Activated B cell treated with CpG ODN at 0.5 μM for 24 hours (primary cell): ENCODE results near the gene CEP164. TPM values are rescaled to one million over a fixed set of nuclear protein-coding genes. Genes with fewer than 3 reads are reported as not detected.

ENCODE experiments used
- ATAC-seq: fragments of 200-7000 bp; cut with Tn5 transposase; one replicate; pipeline ENCODE4 v1.10.0; 2021; ENCODE audit warnings: low read depth, mild to moderate bottlenecking, moderate library complexity
- CTCF ChIA-PET: fragments of 350-600 bp; sonication (Branson Sonifier 250); formaldehyde crosslinking; loops from one replicate; lab custom pipeline; 2021; ENCODE audit warnings: antibody characterized with exemption; lab: Charles Lee
- POLR2A ChIA-PET: fragments of 350-600 bp; sonication (Branson Sonifier 250); formaldehyde crosslinking; loops from one replicate; lab custom pipeline; 2021; ENCODE audit warnings: antibody characterized with exemption; lab: Charles Lee
- DNase-seq: peaks from one replicate; pipeline ENCODE4 v3.0.0; 2022
- H3K27ac Mint-ChIP-seq: one replicate; pipeline ENCODE4 v1.8.0; 2020; ENCODE audit warnings: mixed read lengths
- H3K27me3 Mint-ChIP-seq: one replicate; pipeline ENCODE4 v1.8.0; 2021; ENCODE audit warnings: mixed read lengths
- H3K36me3 Mint-ChIP-seq: one replicate; pipeline ENCODE4 v1.8.0; 2021; ENCODE audit warnings: low read depth, mixed read lengths
- H3K4me1 Mint-ChIP-seq: one replicate; pipeline ENCODE4 v1.8.0; 2021; ENCODE audit warnings: mixed read lengths
- H3K4me3 Mint-ChIP-seq: one replicate; pipeline ENCODE4 v1.8.0; 2020; ENCODE audit warnings: mild to moderate bottlenecking, mixed read lengths
- H3K9me3 Mint-ChIP-seq: one replicate; pipeline ENCODE4 v1.8.0; 2020; ENCODE audit warnings: mixed read lengths
- intact Hi-C: fragments of 100-400 bp; cut with micrococcal nuclease; formaldehyde crosslinking; loops from one replicate; pipeline ENCODE4 v1.15.1; 2024
- total RNA-seq: library from RNA; stranded (reverse); gene quantifications from 2 replicates; pipeline ENCODE4 v1.2.3, GENCODE V29; 2022
- TF ChIP-seq, protein P1 (sequence below): fragments of 200-600 bp; IDR thresholded peaks from one replicate; pipeline ENCODE4 v1.8.0; 2022; ENCODE audit warnings: antibody characterized with exemption, mild to moderate bottlenecking

The CEP164 gene
- total RNA-seq, 1 donor from 2014 or later, result 50.9 TPM

- no peak overlapping the region for H3K4me3 Mint-ChIP-seq
- H3K9me3 Mint-ChIP-seq, result no peaks in the 10 kb centered on the region
- no peak overlapping the region for H3K27ac Mint-ChIP-seq
- ChIA-PET POLR2A (no interaction called here), CTCF (interaction anchor here (2.0 kb wide), 1 partner anchor 11 kb away, joined by 6 read pairs; no protein-coding TSS in a partner anchor)
- H3K36me3 Mint-ChIP-seq, result peaks cover 16% of the 10 kb centered on the region
- no peaks in the 10 kb centered on the region for H3K27me3 Mint-ChIP-seq
- DNase-seq, result no peak
- TF ChIP-seq, protein P1, sequence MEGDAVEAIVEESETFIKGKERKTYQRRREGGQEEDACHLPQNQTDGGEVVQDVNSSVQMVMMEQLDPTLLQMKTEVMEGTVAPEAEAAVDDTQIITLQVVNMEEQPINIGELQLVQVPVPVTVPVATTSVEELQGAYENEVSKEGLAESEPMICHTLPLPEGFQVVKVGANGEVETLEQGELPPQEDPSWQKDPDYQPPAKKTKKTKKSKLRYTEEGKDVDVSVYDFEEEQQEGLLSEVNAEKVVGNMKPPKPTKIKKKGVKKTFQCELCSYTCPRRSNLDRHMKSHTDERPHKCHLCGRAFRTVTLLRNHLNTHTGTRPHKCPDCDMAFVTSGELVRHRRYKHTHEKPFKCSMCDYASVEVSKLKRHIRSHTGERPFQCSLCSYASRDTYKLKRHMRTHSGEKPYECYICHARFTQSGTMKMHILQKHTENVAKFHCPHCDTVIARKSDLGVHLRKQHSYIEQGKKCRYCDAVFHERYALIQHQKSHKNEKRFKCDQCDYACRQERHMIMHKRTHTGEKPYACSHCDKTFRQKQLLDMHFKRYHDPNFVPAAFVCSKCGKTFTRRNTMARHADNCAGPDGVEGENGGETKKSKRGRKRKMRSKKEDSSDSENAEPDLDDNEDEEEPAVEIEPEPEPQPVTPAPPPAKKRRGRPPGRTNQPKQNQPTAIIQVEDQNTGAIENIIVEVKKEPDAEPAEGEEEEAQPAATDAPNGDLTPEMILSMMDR, result no peak
- no peaks in the 10 kb centered on the region for H3K4me1 Mint-ChIP-seq
- intact Hi-C loops, result no loop called here
- ATAC-seq, result no peak
Measured at GRCh38 chr11:117415358-117415896, 87.8 kb downstream of the CEP164 start.

DNA sequence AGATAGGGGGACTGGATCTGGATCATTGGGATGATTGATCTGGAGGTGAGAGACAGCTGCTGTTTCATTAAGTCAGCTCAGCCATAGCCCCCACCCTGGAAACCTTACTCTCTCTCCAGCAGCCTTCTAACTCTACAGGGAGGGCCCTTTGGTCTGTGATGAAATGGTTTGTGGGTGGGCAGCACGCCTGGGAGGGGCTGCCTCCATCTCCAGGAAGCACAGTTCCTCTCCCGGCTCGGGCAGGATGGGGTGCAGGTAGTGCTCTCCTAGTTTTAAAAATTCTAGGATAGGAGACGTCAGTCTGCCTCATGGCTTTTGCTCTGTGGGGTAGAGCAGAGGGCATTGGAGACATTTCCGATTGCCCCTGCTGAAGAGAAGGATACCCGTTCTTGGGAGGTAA is 89.7 kb downstream of the CEP164 start:
- TF ChIP-seq, protein P1, result no peak
- CTCF ChIA-PET, result interaction anchor here (2.0 kb wide), 1 partner anchor 9 kb away, joined by 6 read pairs; no protein-coding TSS in a partner anchor

GRCh38 chr11:117417856-117418255 is 90.2 kb downstream of the CEP164 start:
- Mint-ChIP-seq H3K27me3 (no peaks in the 10 kb centered on the region), H3K9me3 (no peaks in the 10 kb centered on the region), H3K4me1 (no peaks in the 10 kb centered on the region), H3K27ac (no peak overlapping the region), H3K36me3 (peaks cover 5% of the 10 kb centered on the region), H3K4me3 (no peak overlapping the region)
- DNase-seq (no peak), ATAC-seq (no peak)
- intact Hi-C loops, result no loop called here
- TF ChIP-seq, protein P1, result no peak
- ChIA-PET CTCF (no interaction called here), POLR2A (no interaction called here)

More for the DNA sequence above, 89.7 kb downstream of the CEP164 start:
- H3K4me3 Mint-ChIP-seq, result no peak overlapping the region
- POLR2A ChIA-PET, result no interaction called here
- no peak overlapping the region for H3K27ac Mint-ChIP-seq
- intact Hi-C loops, result no loop called here
- peaks cover 8% of the 10 kb centered on the region for H3K36me3 Mint-ChIP-seq
- H3K4me1 Mint-ChIP-seq, result no peaks in the 10 kb centered on the region
- no peak for ATAC-seq
- no peak for DNase-seq
- H3K27me3 Mint-ChIP-seq, result no peaks in the 10 kb centered on the region
- H3K9me3 Mint-ChIP-seq, result no peaks in the 10 kb centered on the region

DNA sequence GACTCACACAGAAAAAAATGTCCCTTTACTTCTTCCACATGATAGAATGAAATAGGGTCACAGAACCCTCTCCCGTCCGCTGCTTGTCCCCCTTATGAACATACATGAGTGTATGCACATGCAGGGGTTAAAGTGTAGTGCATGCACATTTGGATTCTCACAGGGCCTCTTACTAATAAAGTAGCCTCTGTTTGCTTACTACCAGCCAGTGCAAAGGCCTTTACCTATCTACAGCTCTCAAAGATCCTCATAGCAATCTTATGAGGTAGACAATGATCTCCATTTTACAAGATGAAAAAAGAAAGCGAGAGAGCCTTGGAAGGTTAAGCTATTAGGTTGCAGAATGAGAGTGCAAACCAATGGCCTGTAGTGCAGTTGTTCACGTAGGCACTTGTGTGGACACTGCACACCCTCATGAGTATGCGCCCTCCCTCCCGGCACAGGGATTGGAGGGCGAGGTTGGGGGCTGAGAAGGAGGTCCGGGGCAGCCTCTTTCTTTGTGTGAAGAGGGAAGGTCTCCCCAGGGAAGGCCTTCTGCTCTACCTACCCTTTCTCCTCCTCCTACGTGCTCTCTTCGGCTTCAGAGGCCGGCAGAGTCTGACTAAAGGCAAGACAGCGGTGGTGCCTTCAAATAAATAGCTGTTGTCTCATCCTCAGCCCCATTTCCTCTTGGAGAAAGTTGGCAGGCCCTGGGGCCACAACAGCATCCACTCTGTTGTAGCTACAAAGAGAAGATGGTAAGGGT is 91.3 kb downstream of the CEP164 start:
- no peak overlapping the region for H3K27ac Mint-ChIP-seq

More for the DNA sequence above, 91.3 kb downstream of the CEP164 start:
- intact Hi-C loops, result no loop called here
- TF ChIP-seq, protein P1, result no peak
- no peak for DNase-seq
- H3K27me3 Mint-ChIP-seq, result no peaks in the 10 kb centered on the region
- ChIA-PET CTCF (no interaction called here), POLR2A (no interaction called here)
- no peaks in the 10 kb centered on the region for H3K9me3 Mint-ChIP-seq
- H3K36me3 Mint-ChIP-seq, result no peaks in the 10 kb centered on the region
- no peaks in the 10 kb centered on the region for H3K4me1 Mint-ChIP-seq
- ATAC-seq, result no peak
- H3K4me3 Mint-ChIP-seq, result no peak overlapping the region
